Left lung (tissue), 10 donors: Measurements from ENCODE around the gene DCUN1D3. TPM values are rescaled to one million over a fixed set of nuclear protein-coding genes. Genes with fewer than 3 reads are reported as not detected.

Source experiments
- ATAC-seq: fragments of 200-7000 bp; cut with Tn5 transposase; one replicate; pipeline ENCODE4 v1.9.1; 2020; ENCODE audit warnings: moderate library complexity
- DNase-seq, 4 donors: peaks; one replicate each; pipeline ENCODE4 v3.0.0-alpha.2; 2013 to 2020
- H3K27ac ChIP-seq, 2 donors: fragments of 200-600 bp; sonication (generic) in 1 of 2; one replicate each; pipeline versions ENCODE4 v1.5.0 to v1.8.0; 2020 to 2021
- H3K27me3 ChIP-seq, 2 donors: fragments of 200-600 bp; sonication (generic) in 1 of 2; one replicate each; pipeline versions ENCODE4 v1.5.0 to v1.8.0; 2020 to 2021
- H3K36me3 ChIP-seq, 2 donors: fragments of 200-600 bp; sonication (generic) in 1 of 2; one replicate each; pipeline versions ENCODE4 v1.5.0 to v1.8.0; 2020 to 2021
- H3K4me1 ChIP-seq, 2 donors: fragments of 200-600 bp; one replicate each; pipeline ENCODE4 v1.8.0; 2021
- H3K4me3 ChIP-seq, 2 donors: fragments of 200-600 bp; sonication (generic) in 1 of 2; one replicate each; pipeline versions ENCODE4 v1.5.0 to v1.8.0; 2020 to 2021; ENCODE audit warnings: mild to moderate bottlenecking in 1 of 2
- H3K9me3 ChIP-seq, 2 donors: fragments of 200-600 bp; sonication (generic) in 1 of 2; one replicate each; pipeline versions ENCODE4 v1.5.0 to v1.8.0; 2020 to 2021
- CTCF ChIP-seq, 2 donors: fragments of 200-600 bp; sonication (generic) in 1 of 2; IDR thresholded peaks; one replicate each; pipeline versions ENCODE4 v1.5.0 to v1.8.0; 2021; ENCODE audit warnings: antibody characterized with exemption in 2 of 2
- intact Hi-C, 2 donors: fragments of 100-400 bp; cut with DNase I; formaldehyde crosslinking; loops; one replicate each; pipeline versions ENCODE4 v1.11.2 to v1.14.2; 2022
- polyA plus RNA-seq, 6 donors: library from polyadenylated mRNA; unstranded; fragments of 120-200 nt; gene quantifications; one replicate each; pipeline ENCODE4 v1.2.1, GENCODE V29; 2013; ENCODE audit not compliant: insufficient read length in 6 of 6
- total RNA-seq, 2 donors: library from RNA; stranded (reverse); fragmentation: NEBNext Ultra II Directional; extraction: Animal tissue kit (Norgen Biotek cat#: 25700); gene quantifications; one replicate each; pipeline ENCODE4 v1.2.1, GENCODE V29; 2021
- donor health status: DM: no; HTN: yes; CAD: no.
- donor health status: DM: no; HTN: no; CAD: no.

DCUN1D3 gene
- total and polyA plus RNA-seq, 8 donors = 8.5 to 27.1 (median 9.9) TPM

GRCh38 chr16:20944861-20945574 is 44.9 kb upstream of the DCUN1D3 start:
- Histone ChIP-seq H3K27me3 (no peaks in the 10 kb centered on the region), H3K4me3 (no peak overlapping the region), H3K27ac (no peak overlapping the region), H3K36me3 (no peaks in the 10 kb centered on the region), H3K9me3 (no peaks in the 10 kb centered on the region), H3K4me1 (peaks cover 0 to 8% of the 10 kb centered on the region in 2 donors)
- intact Hi-C loops = no loop called here
- no peak for TF ChIP-seq CTCF (IDR thresholded peaks at IDR 0.05)
- ATAC-seq (peak; percentile 21), DNase-seq (no peak)

GRCh38 chr16:20942256-20942655 is 42.1 kb upstream of the DCUN1D3 start:
- Histone ChIP-seq H3K27me3 (no peaks in the 10 kb centered on the region), H3K27ac (no peak overlapping the region), H3K36me3 (no peaks in the 10 kb centered on the region), H3K4me3 (no peak overlapping the region), H3K9me3 (no peaks in the 10 kb centered on the region), H3K4me1 (peaks cover 0 to 8% of the 10 kb centered on the region in 2 donors)
- no peak for TF ChIP-seq CTCF (IDR thresholded peaks at IDR 0.05)
- no peak for ATAC-seq
- intact Hi-C loops = no loop called here
- no peak for DNase-seq

- TF ChIP-seq CTCF (IDR thresholded peaks at IDR 0.05) = no peak
- Histone ChIP-seq H3K36me3 (no peaks in the 10 kb centered on the region), H3K27me3 (no peaks in the 10 kb centered on the region), H3K4me1 (peaks cover 0 to 8% of the 10 kb centered on the region in 2 donors), H3K27ac (no peak overlapping the region), H3K4me3 (no peak overlapping the region), H3K9me3 (no peaks in the 10 kb centered on the region)
- intact Hi-C loops = no loop called here
- no peak for DNase-seq
- ATAC-seq = no peak
Measured at GRCh38 chr16:20941636-20941926, 41.4 kb upstream of the DCUN1D3 start.

- Histone ChIP-seq H3K27me3 (no peaks in the 10 kb centered on the region), H3K27ac (no peak overlapping the region), H3K4me3 (no peak overlapping the region), H3K36me3 (no peaks in the 10 kb centered on the region), H3K9me3 (no peaks in the 10 kb centered on the region), H3K4me1 (peaks cover 0 to 8% of the 10 kb centered on the region in 2 donors)
- intact Hi-C loops = no loop called here
- TF ChIP-seq CTCF (IDR thresholded peaks at IDR 0.05) = no peak
- no peak for DNase-seq
- no peak for ATAC-seq
Measured at GRCh38 chr16:20940871-20941635, 40.9 kb upstream of the DCUN1D3 start.

- Histone ChIP-seq H3K36me3 (no peaks in the 10 kb centered on the region), H3K9me3 (no peaks in the 10 kb centered on the region), H3K27me3 (no peaks in the 10 kb centered on the region), H3K4me3 (no peak overlapping the region), H3K4me1 (peaks cover 0 to 8% of the 10 kb centered on the region in 2 donors), H3K27ac (no peak overlapping the region)
- DNase-seq = no peak
- no peak for ATAC-seq
- no peak for TF ChIP-seq CTCF (IDR thresholded peaks at IDR 0.05)
- intact Hi-C loops = no loop called here
Measured at GRCh38 chr16:20939611-20940010, 39.5 kb upstream of the DCUN1D3 start.
